A673 (cell line): Measurements from ENCODE around the gene CUEDC2. TPM values are rescaled to one million over a fixed set of nuclear protein-coding genes. Genes with fewer than 3 reads are reported as not detected.

Source experiments
- BruUV-seq: library from RNA; stranded (reverse); fragments of 400-500 nt; replicated peaks from 2 replicates; lab custom pipeline; 2021; lab: Mats Ljungman, UMichigan
- CTCF ChIA-PET: fragments of 300-600 bp; sonication (Branson Sonifier 250); formaldehyde crosslinking; loops from one replicate; lab custom pipeline; 2022; ENCODE audit warnings: antibody characterized with exemption; lab: Charles Lee
- POLR2A ChIA-PET: fragments of 300-600 bp; sonication (Branson Sonifier 250); formaldehyde crosslinking; loops from one replicate; lab custom pipeline; 2022; ENCODE audit warnings: antibody characterized with exemption; ENCODE audit not compliant: low non-redundant PET; lab: Charles Lee
- DNase-seq: peaks from one replicate; pipeline ENCODE4 v3.0.0-alpha.2; 2015; ENCODE audit warnings: low spot score
- H3K27ac ChIP-seq: fragments of 200-600 bp; sonication (generic); 2 replicates; pipeline ENCODE4 v1.5.1; 2016; ENCODE audit warnings: mixed run types, low read depth, mild to moderate bottlenecking, mixed read lengths, antibody characterized with exemption, low read length; ENCODE audit not compliant: poor library complexity, severe bottlenecking
- H3K27me3 ChIP-seq: fragments of 200-600 bp; sonication (generic); replicated peaks from 2 replicates; pipeline ENCODE4 v1.6.1; 2017; ENCODE audit warnings: mixed run types, low read depth, mild to moderate bottlenecking, mixed read lengths, antibody characterized with exemption, low read length; ENCODE audit not compliant: insufficient read depth, poor library complexity
- H3K36me3 ChIP-seq: fragments of 200-600 bp; sonication (generic); 2 replicates; pipeline ENCODE4 v1.6.1; 2016; ENCODE audit warnings: mixed run types, mild to moderate bottlenecking, mixed read lengths, antibody characterized with exemption, low read length; ENCODE audit not compliant: insufficient read depth, poor library complexity, severe bottlenecking
- H3K4me1 ChIP-seq: fragments of 200-600 bp; sonication (generic); 2 replicates; pipeline ENCODE4 v1.6.1; 2017; ENCODE audit warnings: mixed run types, mild to moderate bottlenecking, mixed read lengths, antibody characterized with exemption, low read length; ENCODE audit not compliant: insufficient read depth, poor library complexity, severe bottlenecking
- H3K4me3 ChIP-seq: fragments of 200-600 bp; sonication (generic); 2 replicates; pipeline ENCODE4 v1.5.1; 2016; ENCODE audit warnings: low read depth, mixed run types, mild to moderate bottlenecking, mixed read lengths, low read length; ENCODE audit not compliant: poor library complexity, severe bottlenecking
- H3K9me3 ChIP-seq: fragments of 200-600 bp; sonication (generic); 2 replicates; pipeline ENCODE4 v1.6.1; 2016; ENCODE audit warnings: mixed run types, low read depth, mild to moderate bottlenecking, mixed read lengths, antibody characterized with exemption, low read length; ENCODE audit not compliant: poor library complexity, severe bottlenecking
- CTCF ChIP-seq: fragments of 300-800, 200-600 bp; sonication (generic); conservative IDR thresholded peaks from 2 replicates; pipeline ENCODE4 v1.5.1; 2017; ENCODE audit warnings: low read depth, mild to moderate bottlenecking, antibody characterized with exemption, low read length, moderate library complexity, mixed read lengths
- EZH2 ChIP-seq: fragments of 200-600 bp; sonication (generic); IDR thresholded peaks from 2 replicates; pipeline ENCODE4 v1.6.1; 2017; ENCODE audit warnings: borderline replicate concordance, low read depth, mild to moderate bottlenecking, mixed read lengths, antibody characterized with exemption, low read length; ENCODE audit not compliant: poor library complexity, severe bottlenecking
- intact Hi-C: fragments of 100-400 bp; cut with micrococcal nuclease; formaldehyde crosslinking; loops from one replicate; pipeline ENCODE4 v1.10.0; 2022; ENCODE audit not compliant: unreplicated experiment
- total RNA-seq: library from RNA; stranded (reverse); gene quantifications from 2 replicates; pipeline ENCODE4 v1.2.3, GENCODE V29; 2021

Gene CUEDC2
- total RNA-seq, 1 experiment from 2014 or later, result 63.7 TPM

DNA sequence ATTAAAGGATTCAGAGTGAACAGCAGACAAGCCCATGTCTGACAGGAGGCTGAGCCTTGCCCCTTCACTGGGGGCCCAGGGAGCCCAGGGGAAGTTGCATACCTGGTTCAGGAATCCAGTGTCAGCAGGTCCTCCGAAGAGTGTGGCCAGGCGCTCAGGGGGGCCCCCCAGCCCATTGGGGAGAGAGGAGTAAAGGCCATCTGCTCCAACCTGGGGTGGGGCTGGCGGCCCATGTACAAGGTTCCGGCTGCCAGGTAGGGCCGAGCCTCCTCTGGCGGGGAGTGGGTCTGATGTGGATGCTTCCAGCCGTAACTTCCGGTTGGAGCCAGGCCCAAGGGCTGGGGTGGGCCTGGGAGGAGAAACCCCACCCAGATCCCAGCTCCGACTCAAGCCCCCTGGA is 16.1 kb downstream of the CUEDC2 start:
- CTCF ChIA-PET, result no interaction called here
- H3K27ac ChIP-seq, result no peak overlapping the region
- peaks cover 6% of the 10 kb centered on the region for H3K4me1 ChIP-seq
- intact Hi-C loops, result no loop called here
- no peaks in the 10 kb centered on the region for H3K36me3 ChIP-seq
- DNase-seq, result no peak
- no peak overlapping the region for H3K4me3 ChIP-seq
- no peaks in the 10 kb centered on the region for H3K9me3 ChIP-seq
- TF ChIP-seq CTCF (no peak), EZH2 (no peak)
- no TSS peak for BruUV-seq
- POLR2A ChIA-PET, result no interaction called here
- H3K27me3 ChIP-seq, result no peaks in the 10 kb centered on the region

GRCh38 chr10:102414749-102415148 is 17.6 kb downstream of the CUEDC2 start:
- DNase-seq, result no peak
- CTCF ChIA-PET, result no interaction called here
- H3K4me1 ChIP-seq, result peaks cover 18% of the 10 kb centered on the region
- intact Hi-C loops, result no loop called here
- no peaks in the 10 kb centered on the region for H3K9me3 ChIP-seq
- TF ChIP-seq CTCF, result no peak
- TF ChIP-seq EZH2, result no peak
- BruUV-seq, result no TSS peak
- POLR2A ChIA-PET, result no interaction called here
- no peak overlapping the region for H3K4me3 ChIP-seq
- no peaks in the 10 kb centered on the region for H3K36me3 ChIP-seq
- no peaks in the 10 kb centered on the region for H3K27me3 ChIP-seq
- H3K27ac ChIP-seq, result no peak overlapping the region

GRCh38 chr10:102413806-102414561 is 18.4 kb downstream of the CUEDC2 start:
- H3K27ac ChIP-seq, result no peak overlapping the region
- H3K27me3 ChIP-seq, result no peaks in the 10 kb centered on the region
- H3K9me3 ChIP-seq, result no peaks in the 10 kb centered on the region
- no peak for DNase-seq
- H3K4me1 ChIP-seq, result peaks cover 19% of the 10 kb centered on the region
- ChIA-PET CTCF (no interaction called here), POLR2A (interaction anchor here (0.5 kb wide), 1 partner anchor 11 kb away, joined by 4 read pairs; no protein-coding TSS in a partner anchor)
- intact Hi-C loops, result no loop called here
- TF ChIP-seq EZH2, result no peak
- TF ChIP-seq CTCF, result no peak
- no peaks in the 10 kb centered on the region for H3K36me3 ChIP-seq
- BruUV-seq, result no TSS peak
- no peak overlapping the region for H3K4me3 ChIP-seq
